Measurements from ENCODE around the gene BUB3. TPM values are rescaled to one million over a fixed set of nuclear protein-coding genes. Genes with fewer than 3 reads are reported as not detected.

The BUB3 gene
- total and polyA plus RNA-seq, 7 donors, result 39.6 to 116 (median 82.1) TPM

DNA sequence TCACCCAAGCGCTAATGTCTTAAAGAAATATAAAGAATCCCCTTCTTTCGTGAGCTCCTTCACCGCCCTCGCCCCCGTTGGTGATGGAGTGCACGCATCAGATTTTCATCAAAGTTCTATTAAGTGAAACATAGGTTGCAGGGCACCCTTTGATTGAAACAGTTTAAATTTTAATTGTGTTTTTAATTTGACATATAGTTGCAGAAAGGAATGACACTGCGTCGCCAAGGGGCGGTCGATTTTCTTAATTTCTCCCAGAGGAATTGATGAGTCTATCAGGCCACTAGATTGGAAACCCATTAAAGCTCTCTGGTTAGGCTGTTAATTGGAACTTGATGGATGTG, 10.4 kb upstream of the BUB3 start:
- no peak for DNase-seq
- Histone ChIP-seq H3K27me3 (peaks cover 94 to 100% (median 99%) of the 10 kb centered on the region in 3 donors), H3K9me3 (no peaks in the 10 kb centered on the region), H3K4me3 (no peak overlapping the region), H3K4me1 (peaks cover 0 to 46% (median 28%) of the 10 kb centered on the region in 4 donors), H3K27ac (no peak overlapping the region), H3K36me3 (no peaks in the 10 kb centered on the region)
- 13 to 22% methylated on average over 10 of the region's 10 CpGs for WGBS, 2 donors
- TF ChIP-seq EP300 (IDR thresholded peaks at IDR 0.05), result no peak
- TF ChIP-seq, protein P1, sequence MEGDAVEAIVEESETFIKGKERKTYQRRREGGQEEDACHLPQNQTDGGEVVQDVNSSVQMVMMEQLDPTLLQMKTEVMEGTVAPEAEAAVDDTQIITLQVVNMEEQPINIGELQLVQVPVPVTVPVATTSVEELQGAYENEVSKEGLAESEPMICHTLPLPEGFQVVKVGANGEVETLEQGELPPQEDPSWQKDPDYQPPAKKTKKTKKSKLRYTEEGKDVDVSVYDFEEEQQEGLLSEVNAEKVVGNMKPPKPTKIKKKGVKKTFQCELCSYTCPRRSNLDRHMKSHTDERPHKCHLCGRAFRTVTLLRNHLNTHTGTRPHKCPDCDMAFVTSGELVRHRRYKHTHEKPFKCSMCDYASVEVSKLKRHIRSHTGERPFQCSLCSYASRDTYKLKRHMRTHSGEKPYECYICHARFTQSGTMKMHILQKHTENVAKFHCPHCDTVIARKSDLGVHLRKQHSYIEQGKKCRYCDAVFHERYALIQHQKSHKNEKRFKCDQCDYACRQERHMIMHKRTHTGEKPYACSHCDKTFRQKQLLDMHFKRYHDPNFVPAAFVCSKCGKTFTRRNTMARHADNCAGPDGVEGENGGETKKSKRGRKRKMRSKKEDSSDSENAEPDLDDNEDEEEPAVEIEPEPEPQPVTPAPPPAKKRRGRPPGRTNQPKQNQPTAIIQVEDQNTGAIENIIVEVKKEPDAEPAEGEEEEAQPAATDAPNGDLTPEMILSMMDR (IDR thresholded peaks at IDR 0.05), result no peak
- TF ChIP-seq POLR2AphosphoS5 (IDR thresholded peaks at IDR 0.05), result no peak
- TF ChIP-seq POLR2A (IDR thresholded peaks at IDR 0.05), result no peak
- intact Hi-C loops (cut with DNase I), result no loop called here

DNA sequence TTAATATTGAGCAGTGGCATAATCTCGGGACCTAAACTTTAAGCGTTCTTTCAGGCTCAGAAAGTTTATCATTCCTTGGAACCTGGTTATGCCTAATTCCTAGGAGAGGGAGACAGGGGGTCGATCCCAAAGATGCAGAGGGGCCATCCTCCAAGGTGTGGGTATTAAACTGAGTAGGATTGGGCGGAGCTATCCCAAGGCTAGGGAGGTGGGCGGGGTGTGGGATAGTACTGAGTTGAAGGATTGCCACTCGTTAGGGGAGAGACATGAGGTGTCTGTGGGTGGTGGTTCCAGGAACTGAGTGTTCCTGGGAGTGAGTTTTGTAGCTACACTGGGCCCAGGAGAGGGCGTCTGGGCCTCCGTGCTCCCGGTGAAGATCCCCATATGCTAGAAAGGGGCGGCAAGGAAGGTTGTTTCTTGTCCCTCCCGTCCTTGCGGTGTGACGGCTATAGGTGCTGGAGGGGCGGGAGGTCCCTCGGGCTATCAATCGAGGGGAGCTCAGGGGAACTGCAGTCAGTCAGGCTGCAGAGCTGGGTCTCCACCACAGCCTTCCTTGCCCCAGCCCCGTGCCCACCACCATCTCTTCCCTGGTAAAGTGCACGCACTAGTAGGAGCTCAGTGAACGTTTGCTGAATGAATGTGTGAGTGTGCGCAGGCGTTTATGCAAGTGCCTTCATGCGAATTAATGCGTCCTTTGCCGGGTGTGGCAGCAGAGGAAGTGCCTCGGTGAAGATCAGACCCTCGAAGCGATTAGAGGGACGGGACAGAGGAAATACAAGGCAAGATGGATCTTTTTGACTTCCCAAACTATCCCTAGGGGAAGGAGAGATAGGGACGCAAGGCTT, 9.3 kb upstream of the BUB3 start:
- WGBS, 2 donors, result 4% methylated on average over 29 of the region's 29 CpGs
- Histone ChIP-seq H3K27ac (no peak overlapping the region), H3K4me3 (no peak overlapping the region), H3K27me3 (peaks cover 94 to 100% (median 99%) of the 10 kb centered on the region in 3 donors), H3K36me3 (no peaks in the 10 kb centered on the region), H3K9me3 (no peaks in the 10 kb centered on the region), H3K4me1 (peaks cover 0 to 53% (median 36%) of the 10 kb centered on the region in 4 donors)
- intact Hi-C loops (cut with DNase I), result no loop called here
- TF ChIP-seq POLR2A (IDR thresholded peaks at IDR 0.05) (no peak), EP300 (IDR thresholded peaks at IDR 0.05) (no peak), POLR2AphosphoS5 (IDR thresholded peaks at IDR 0.05) (no peak)
- TF ChIP-seq, protein P1 (IDR thresholded peaks at IDR 0.05), result no peak
- DNase-seq, result no peak

DNA sequence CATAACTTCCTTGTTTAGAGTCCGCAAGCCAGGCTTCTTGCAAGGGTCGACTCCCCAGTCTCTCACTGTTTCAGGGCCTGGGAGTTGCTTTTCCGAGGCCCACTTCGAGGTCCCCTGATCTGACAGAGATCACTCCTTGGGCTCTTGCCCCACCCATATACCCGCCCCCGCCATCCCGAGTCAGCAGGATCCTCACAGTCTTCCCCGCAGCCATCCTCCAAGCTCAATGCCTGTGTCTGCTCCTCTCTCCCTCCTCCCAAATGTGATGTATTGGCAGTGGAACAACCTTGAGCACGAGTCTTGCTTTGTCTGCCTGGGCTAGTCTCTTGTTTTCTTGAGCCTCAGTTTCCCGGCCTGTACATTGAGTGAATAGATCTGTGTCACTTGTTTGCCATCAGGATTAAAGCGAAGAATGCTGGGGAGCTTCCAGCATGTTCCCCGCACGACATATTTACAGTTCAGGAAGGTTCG, 8.6 kb upstream of the BUB3 start:
- intact Hi-C loops (cut with DNase I), result no loop called here
- Histone ChIP-seq H3K27me3 (peaks cover 94 to 100% (median 99%) of the 10 kb centered on the region in 3 donors), H3K9me3 (no peaks in the 10 kb centered on the region), H3K36me3 (no peaks in the 10 kb centered on the region), H3K4me1 (peaks cover 0 to 52% (median 40%) of the 10 kb centered on the region in 4 donors), H3K27ac (no peak overlapping the region), H3K4me3 (no peak overlapping the region)
- TF ChIP-seq, protein P1 (IDR thresholded peaks at IDR 0.05), result no peak
- TF ChIP-seq POLR2A (IDR thresholded peaks at IDR 0.05), result no peak
- TF ChIP-seq POLR2AphosphoS5 (IDR thresholded peaks at IDR 0.05), result no peak
- no peak for TF ChIP-seq EP300 (IDR thresholded peaks at IDR 0.05)
- DNase-seq, result no peak
- 7% methylated on average over 14 of the region's 14 CpGs for WGBS, 2 donors

DNA sequence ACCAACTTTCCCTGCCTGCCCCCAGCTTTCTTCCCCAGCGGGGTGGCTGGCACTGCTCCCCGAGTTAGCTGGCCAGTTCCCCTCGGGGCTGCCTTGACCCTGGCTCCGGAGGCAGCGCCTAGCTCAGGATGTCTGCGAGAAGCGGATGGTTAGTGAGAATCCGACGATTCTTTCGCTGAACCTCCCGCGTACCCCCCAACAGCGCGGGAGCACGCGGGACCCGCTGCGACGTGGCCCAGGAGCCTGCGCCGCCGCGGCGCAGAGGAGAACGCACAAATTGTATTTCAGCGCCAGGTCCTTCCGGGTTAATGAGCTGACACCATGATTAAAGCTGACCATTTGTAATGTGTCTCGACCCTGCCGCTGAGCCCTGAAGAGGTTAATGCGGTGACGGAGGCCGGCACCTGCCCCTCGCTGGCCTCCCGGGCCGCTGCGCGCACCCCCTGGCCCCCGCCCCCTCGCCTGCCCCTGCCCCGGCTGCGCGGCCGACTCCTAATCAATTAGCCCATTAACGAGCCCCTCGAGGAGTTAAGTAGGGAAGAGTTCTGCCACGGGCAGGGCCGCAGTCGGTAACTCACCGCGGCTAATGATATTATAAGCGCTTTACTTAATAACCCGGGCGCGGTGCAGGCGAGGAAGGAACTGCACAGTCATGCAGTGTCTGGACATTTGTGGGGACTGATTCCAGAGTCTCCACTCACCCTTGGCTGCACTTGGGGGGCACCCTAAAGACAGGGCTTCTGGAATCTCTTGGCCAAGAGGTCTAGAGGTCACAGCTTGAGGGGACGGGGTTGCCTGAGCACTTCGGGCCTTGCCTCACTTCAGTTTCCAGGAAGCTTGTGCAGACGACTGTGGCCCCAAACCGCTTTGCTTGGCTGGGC, 7.9 kb upstream of the BUB3 start:
- Histone ChIP-seq H3K4me3 (no peak overlapping the region), H3K9me3 (no peaks in the 10 kb centered on the region), H3K27me3 (peaks cover 94 to 100% (median 99%) of the 10 kb centered on the region in 3 donors), H3K27ac (no peak overlapping the region), H3K4me1 (peaks cover 0 to 58% (median 46%) of the 10 kb centered on the region in 4 donors), H3K36me3 (no peaks in the 10 kb centered on the region)
- DNase-seq, result no peak
- no peak for TF ChIP-seq POLR2AphosphoS5 (IDR thresholded peaks at IDR 0.05)
- TF ChIP-seq, protein P1 (IDR thresholded peaks at IDR 0.05), result no peak
- TF ChIP-seq EP300 (IDR thresholded peaks at IDR 0.05), result no peak
- no peak for TF ChIP-seq POLR2A (IDR thresholded peaks at IDR 0.05)
- 4% methylated on average over 59 of the region's 59 CpGs for WGBS, 2 donors
- intact Hi-C loops (cut with DNase I), result no loop called here

Measured in sigmoid colon (tissue), 7 donors.